ENCODE measurements around the gene GABPA.
"Not testable (repeated sequence)": the region's sequence is repeated elsewhere in the genome, so short reads cannot be mapped to it uniquely, and the experiment has no call there.

GABPA gene

GRCh38 chr21:25734904-25735645 lies at the start of gene GABPA, which contains the start of gene ATP5PF:
Gene GABPA (plus strand): TSS chr21:25734972. CDS start chr21:25741599, 6,627 bp downstream.
Gene ATP5PF (minus strand): TSS chr21:25734904. CDS start chr21:25729794, 5,110 bp downstream.
- peak; percentile 96 for DNase-seq (ENCODE audit: low read depth)

DNA sequence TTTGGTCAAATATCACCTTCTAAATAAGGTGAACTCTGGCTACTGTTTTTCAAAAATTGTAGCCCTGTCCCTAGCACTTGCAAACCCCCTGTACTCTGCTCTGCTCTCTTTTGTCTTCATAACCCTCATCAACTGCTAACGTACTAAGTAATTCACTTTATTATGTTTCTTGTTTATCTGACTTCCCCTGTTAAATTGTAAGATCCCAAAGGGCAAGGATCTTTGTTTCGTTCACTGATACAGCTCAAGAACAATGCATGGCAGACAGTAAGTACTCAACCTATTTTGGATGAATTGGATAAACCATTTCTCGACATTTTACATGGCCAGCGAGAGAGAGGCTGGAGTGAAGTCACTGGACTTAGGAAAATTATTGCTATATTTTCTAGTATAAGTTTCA lies 47.0 kb upstream of the GABPA start:
- no peak for DNase-seq (ENCODE audit: low read depth)

DNA sequence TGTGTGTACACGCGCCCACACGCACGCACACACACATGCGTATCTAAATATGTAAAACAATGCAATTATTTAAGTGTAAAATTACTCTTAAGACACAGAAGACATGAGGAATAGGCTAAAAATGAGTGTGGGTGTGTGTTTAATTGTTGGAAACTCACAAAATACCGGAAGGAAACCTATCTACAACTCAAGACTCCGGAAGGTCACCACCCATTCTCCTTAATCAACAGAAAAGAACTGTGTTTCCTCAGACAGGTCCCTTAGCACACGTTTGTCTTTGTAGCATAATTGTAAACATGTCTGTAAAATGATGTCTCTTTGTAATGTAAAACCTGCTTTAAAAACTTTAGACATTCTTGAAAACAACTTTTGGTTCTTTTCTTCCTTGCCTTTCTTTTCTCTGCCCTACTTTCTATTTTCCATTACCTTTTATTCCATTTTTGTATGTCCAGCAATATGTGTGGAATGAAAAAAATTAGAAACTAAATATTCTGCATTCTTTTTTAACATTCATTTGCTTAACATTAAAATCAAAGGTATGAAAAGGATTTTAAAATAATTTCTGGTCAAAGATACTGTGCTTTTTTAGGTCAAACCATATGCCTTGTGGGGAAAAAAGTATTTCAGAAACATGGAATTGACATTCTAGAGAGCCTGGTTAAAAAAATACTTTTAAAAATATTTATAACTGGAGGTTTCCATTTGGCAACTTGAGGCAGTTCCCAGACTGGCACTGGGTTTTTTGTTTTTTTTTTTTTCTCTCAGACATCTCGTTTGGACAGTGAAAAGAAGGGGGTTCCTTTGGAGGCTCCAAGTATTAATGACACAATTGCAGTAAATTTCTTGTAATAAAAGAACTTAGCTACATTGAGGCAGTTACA lies 46.3 kb upstream of the GABPA start:
- no peak for DNase-seq (ENCODE audit: low read depth)

DNA sequence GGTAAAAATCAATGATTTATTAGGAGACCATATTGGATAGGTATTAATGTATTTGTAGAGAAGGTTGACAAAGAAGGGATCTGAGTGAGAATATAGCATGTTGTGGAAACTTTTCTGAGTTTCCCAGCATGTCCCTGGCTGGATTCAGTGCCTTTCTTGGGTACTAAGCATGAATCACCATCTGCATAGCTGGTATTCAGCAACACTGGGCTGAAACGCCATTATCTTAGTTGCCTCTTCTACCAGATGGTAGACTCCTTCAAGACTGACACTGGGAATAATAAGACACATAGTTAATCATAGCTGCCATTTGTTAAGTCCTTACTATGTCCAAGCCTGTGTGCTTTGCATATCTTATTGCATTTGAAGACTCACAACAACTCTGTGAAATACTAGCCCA lies 45.5 kb upstream of the GABPA start:
- DNase-seq (ENCODE audit: low read depth): no peak

- DNase-seq (ENCODE audit: low read depth): no peak
Measured at GRCh38 chr21:25691976-25692375, 42.8 kb upstream of the GABPA start.

GRCh38 chr21:25695461-25695860 lies 39.3 kb upstream of the GABPA start:
- DNase-seq (ENCODE audit: low read depth): not testable (repeated sequence)

DNA sequence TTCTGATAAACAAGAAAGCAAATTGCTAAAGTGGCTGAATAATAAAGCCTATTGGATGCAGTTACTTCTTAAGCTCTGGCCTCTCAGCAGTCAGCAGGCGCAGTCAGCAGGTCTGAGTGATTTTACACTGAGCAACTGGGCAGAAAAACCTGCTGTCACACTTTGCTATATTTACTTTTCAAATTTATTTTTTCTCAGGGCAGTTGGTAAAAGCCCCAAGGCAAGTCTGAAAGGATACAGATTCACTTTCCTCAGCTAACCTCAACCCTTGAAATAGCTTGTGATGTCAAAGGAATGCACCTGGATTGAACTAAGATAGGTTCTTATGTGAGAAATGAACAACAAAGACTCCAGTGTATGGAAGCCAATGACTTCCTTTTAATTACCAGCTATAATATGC lies 34.0 kb upstream of the GABPA start:
- no peak for DNase-seq (ENCODE audit: low read depth)

- DNase-seq (ENCODE audit: low read depth): no peak
Measured at GRCh38 chr21:25701529-25701928, 33.2 kb upstream of the GABPA start.

DNA sequence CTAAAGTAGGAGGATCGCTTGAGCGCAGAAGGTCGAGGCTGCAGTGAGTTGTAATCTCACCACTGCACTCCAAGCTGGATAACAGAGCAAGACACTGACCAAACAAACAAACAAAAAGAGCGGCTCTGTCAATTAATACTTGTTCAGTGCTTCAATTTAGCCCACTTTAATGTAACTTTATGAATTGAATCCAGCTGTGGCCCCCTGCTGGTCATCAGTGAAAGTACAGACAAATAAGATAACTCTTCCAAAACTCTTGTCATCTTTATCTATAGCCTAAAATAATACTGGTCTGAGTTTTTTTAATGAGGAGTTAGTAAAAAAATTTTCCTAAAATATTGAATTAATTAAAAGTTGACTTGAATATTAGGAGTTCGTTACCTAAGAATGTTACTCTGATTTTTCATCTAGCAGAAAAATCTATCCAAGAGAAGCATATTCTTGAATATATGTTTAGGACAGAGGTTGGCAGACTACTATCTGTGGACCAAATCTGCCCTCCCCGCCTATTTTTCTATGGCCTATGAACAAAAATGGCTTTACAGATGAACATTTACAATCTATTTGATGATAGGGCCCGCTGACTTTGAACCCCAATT lies 26.2 kb upstream of the GABPA start:
- peak; percentile 13 for DNase-seq (ENCODE audit: low read depth)

DNA sequence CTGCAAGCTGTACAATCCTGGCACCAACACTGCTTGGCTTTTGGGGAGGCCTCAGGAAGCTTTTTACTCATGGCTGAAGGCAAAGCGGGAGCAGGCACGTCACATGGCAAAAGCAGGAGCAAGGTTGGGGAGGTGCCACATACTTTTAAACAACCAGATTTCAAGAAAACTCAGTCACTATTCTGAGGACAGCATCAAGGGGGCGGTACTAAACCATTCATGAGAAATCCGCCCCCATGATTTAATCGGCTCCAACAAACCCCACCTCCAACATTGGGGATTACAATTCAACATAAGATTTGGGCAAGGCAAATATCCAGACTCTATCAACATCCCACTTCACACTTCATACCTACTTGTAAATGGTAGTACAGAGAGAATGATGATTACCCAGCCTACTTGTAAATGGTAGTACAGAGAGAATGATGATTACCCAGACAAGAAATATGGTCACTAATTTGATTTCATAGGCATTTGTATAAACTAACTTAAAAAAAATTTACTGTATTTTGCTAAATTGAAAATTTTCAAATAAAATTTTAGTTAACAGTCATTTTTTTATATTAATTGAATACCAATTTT lies 25.0 kb upstream of the GABPA start:
- no peak for DNase-seq (ENCODE audit: low read depth)

DNA sequence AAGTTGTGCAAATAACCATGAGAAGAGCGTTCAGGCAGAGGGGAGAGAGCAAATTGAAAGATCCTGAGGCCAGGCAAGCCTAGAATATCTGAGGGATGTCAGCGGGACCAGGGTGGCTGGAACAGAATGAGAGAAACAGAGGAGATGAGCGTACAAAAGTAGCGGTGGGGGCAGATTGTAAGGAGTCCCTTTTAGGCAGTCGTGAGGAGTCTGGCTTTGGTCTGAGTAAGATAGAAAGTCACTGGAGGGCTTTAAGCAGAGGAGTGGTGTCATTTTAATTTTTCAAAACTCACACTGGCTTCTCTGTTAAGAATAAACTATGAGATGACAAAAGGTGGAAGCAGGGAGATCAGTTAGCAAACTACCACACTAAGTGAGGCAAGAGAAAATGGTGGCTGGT lies 24.2 kb upstream of the GABPA start:
- DNase-seq (ENCODE audit: low read depth): no peak

- DNase-seq (ENCODE audit: low read depth): not testable (repeated sequence)
Measured at GRCh38 chr21:25714066-25714465, 20.7 kb upstream of the GABPA start.

DNA sequence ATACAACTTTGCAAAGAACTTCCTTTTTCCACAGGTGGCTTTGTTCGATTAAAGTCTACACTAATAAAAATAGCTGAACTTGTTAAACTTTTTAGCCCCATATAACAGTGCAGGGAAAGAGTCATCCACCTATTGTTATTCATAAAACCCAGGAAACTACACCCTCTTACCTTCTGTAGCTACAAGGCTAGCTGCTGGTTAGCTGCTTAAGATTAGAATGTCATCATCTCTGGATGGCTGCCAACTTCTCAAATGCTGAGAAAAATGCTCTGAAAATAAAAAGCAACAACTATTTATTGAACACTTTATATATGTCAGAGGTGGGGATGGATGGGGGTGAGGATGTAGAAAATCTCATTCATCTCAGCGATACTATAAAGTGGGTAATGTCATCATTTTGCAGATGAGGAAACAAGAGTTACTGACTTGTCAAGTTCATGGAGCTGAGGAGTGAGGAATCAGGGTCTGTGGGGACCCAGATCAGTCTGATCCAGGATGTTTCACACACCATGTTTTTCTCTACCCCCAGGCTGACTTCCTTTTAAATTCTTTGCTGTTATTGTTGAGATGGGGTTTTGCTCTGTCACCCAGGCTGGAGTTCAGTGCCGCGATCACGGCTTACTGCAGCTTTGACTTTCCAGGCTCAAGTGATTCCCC lies 17.2 kb upstream of the GABPA start:
- DNase-seq (ENCODE audit: low read depth): no peak

DNA sequence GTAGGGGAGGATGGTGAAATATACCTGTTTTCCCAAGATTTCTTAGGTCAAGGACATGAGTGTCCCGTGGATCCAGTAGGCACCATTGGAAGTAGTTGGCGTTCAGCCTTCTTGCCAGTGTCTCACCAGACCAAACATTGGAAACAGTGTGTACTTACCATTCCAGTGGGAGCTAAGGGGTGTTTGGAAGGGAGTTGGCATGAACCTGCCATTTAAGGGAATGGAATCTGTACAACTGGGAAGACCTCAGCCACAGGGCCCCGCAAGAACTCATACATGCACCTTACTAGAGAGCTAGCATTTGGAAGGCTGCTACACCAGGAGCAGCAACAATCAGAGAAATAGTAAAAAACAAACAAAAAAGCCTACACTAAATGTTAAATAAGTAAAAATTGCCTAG lies 12.8 kb upstream of the GABPA start:
- DNase-seq (ENCODE audit: low read depth): no peak

DNA sequence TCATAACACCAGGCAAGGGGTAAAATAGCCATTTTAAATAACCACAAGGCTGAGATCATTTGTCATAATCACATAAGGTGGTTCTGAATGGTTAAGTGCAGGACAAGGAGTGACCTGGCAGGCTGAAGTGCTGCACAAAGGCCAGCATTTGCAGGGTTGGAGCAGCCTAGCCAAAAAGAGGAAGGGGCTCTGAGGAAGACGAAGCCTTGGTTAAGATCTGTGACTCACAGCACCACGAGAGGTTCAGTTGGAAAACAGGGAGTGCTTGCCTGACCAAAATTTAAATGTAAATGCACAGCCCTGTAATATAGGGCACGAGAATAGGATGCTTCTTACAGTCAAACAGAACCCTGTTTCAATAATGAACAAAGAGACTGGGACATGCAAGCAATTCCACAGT lies 12.1 kb upstream of the GABPA start:
- DNase-seq (ENCODE audit: low read depth): no peak

DNA sequence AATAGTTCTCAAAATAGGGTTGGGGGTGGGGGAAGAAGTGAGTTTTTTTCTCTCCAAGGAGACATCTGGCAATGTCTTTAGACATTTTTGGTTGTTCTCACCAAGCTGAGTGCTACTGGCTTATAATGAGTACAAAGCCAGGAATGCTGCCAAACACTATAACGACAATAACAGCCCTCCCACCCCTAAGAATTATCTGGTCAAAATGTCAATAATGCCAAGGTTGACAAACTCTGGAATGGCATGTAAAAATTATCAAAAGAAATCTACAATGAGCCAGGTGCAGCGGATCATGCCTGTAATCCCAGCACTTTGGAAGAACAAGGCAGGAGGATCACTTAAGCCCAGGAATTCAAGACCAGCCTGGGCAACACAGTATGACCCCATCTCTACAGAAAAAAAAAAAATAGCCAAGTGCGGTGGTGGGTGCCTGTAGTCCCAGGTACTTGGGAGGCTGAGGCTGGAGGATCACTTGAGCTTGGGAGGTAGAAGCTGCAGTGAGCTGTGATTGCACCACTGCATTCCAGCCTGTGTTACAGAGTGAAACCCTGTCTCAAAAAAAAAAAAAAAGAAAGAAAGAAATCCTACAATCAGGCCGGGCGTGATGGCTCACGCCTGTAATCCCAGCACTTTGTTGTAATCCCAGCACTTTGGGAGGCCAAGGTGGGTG lies 2.5 kb upstream of the GABPA start:
- no peak for DNase-seq (ENCODE audit: low read depth)

DNA sequence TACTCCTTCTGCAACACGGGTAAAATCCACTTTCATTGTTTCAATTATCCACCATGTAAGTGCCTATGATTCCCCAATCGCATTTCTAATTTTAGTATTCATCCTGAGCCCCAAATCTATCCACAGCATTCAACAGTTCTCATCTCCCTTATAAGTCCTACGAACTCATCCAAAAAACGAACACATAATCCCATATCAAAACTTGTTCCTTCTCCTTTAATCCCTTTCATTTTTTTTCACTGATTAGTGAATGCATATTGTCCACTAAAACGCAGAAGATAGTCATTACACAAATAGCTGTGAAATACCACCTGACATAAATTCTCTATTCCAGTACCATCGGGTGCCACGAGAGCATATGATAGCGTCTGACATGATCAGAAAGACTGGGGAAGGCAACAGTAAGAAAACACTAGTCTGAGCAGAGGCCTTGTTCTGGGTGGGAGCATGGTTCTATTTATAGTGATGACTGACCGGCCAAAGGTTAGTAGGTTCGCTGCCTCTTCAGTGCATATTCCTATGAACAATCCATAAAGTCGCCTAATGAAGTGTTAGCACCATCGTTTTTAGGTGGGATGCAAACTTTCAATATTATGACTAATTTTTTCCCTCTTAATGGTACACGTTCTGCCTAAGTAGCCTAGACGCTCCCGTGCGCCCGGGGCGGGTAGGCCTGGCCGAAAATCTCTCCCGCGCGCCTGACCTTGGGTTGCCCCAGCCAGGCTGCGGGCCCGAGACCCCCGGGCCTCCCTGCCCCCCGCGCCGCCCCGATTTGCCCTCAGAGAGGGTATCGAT lies 716 bp upstream of the GABPA start:
- no peak for DNase-seq (ENCODE audit: low read depth)

DNA sequence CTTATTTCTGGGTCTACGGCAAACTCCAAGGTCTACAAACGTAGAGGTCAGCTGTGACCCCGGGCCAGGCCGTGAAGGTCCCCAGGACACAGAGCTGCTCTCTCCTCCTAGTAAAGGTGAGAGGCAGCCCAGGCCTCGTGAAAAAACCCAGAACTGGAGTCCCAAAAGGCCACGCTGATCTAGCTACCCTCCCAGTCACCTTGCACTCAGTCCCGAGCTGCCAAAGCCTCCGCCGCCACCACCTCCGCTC lies 193 bp upstream of the GABPA start:
- no peak for DNase-seq (ENCODE audit: low read depth)

GRCh38 chr21:25735646-25736597 lies 1.1 kb downstream of the GABPA start:
- no peak for DNase-seq (ENCODE audit: low read depth)

DNA sequence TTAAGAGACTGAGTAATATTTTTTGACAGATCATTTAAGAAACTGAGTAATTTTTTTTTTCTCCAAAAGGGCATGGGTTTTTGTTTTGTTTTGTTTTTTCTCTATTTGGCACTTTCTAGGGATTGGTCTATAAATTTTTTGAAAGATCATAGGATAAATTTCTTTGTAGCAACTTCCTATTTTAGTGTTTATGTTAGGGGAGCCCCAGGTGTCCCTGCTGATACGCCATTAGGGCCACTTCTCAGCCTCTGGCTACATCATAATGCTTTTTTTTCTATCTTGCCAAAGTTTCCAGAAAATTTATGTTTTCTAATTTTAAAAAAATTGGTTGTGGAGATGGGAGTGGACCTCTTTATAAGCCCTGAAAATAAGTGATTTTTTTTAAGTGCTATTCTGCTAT lies 2.6 kb downstream of the GABPA start:
- DNase-seq (ENCODE audit: low read depth): no peak
